Keratinocyte (primary cell): ENCODE measurements around the gene SLC35E2B.
"Not testable (repeated sequence)": the region's sequence is repeated elsewhere in the genome, so short reads cannot be mapped to it uniquely, and the experiment has no call there.

Experiments
- EZH2 ChIP-seq: IDR thresholded peaks from one replicate; pipeline ENCODE4 v1.6.1; 2012; ENCODE audit warnings: inconsistent platforms, mild to moderate bottlenecking, low read length, moderate library complexity
- TF ChIP-seq, protein P1 (sequence below), 3 experiments: IDR thresholded peaks in 1 of 3; conservative IDR thresholded peaks in 1 of 3; optimal IDR thresholded peaks in 1 of 3; 2 replicates in 2 of 3; 3 replicates in 1 of 3; pipeline versions ENCODE3 to v1.5.1; 2011; ENCODE audit warnings: low read length in 3 of 3, mild to moderate bottlenecking in 3 of 3, moderate library complexity in 2 of 3, control low read depth in 1 of 3, inconsistent platforms in 1 of 3; ENCODE audit not compliant: insufficient read depth in 2 of 3; ENCODE audit errors: extremely low read depth in 1 of 3

DNA sequence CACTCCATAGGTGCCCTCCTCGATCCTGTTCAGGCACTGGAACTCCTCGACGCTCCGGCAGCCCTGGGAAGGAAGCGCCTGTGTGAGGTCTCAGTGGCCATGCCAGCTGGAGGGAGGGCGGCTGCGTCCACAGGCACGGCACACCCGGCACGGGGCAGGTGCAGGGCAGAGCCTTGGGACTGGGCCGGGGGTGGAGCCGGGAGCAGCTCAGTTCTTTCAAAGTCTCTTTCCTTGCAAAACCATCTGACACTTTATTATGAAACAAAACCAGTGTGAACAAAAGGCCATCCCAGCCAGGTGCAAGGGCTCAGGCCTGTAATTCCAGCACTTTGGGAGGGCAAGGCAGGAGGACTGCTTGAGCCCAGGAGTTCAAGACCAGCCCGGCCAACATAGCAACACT lies 54.1 kb downstream of the SLC35E2B start:
- TF ChIP-seq, protein P1, sequence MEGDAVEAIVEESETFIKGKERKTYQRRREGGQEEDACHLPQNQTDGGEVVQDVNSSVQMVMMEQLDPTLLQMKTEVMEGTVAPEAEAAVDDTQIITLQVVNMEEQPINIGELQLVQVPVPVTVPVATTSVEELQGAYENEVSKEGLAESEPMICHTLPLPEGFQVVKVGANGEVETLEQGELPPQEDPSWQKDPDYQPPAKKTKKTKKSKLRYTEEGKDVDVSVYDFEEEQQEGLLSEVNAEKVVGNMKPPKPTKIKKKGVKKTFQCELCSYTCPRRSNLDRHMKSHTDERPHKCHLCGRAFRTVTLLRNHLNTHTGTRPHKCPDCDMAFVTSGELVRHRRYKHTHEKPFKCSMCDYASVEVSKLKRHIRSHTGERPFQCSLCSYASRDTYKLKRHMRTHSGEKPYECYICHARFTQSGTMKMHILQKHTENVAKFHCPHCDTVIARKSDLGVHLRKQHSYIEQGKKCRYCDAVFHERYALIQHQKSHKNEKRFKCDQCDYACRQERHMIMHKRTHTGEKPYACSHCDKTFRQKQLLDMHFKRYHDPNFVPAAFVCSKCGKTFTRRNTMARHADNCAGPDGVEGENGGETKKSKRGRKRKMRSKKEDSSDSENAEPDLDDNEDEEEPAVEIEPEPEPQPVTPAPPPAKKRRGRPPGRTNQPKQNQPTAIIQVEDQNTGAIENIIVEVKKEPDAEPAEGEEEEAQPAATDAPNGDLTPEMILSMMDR (optimal IDR thresholded peaks at IDR 0.05 in 1 of 3, IDR thresholded peaks at IDR 0.05 in 1 of 3, conservative IDR thresholded peaks at IDR 0.05 in 1 of 3; ENCODE audit: extremely low read depth in 1 of 3, insufficient read depth in 2 of 3, low read length in 3 of 3): not testable (repeated sequence)
- not testable (repeated sequence) for TF ChIP-seq EZH2
